Kidney epithelial cell (primary cell): ENCODE data around the gene RP9. TPM values are rescaled to one million over a fixed set of nuclear protein-coding genes. Genes with fewer than 3 reads are reported as not detected.

Experiments
- DNase-seq: peaks from one replicate; pipeline ENCODE4 v3.0.0-alpha.2; 2010; ENCODE audit warnings: low read depth
- H3K27me3 ChIP-seq: 2 replicates; pipeline ENCODE4 v1.6.0; 2011; ENCODE audit warnings: low read length; ENCODE audit not compliant: control insufficient read depth, insufficient read depth
- H3K36me3 ChIP-seq: 2 replicates; pipeline ENCODE4 v1.5.1; 2011; ENCODE audit warnings: low read length; ENCODE audit not compliant: control insufficient read depth, insufficient read depth
- H3K4me3 ChIP-seq: 2 replicates; pipeline ENCODE4 v1.5.1; 2011; ENCODE audit warnings: low read depth, mild to moderate bottlenecking, control low read depth, low read length
- CTCF ChIP-seq: IDR thresholded peaks from 2 replicates; pipeline ENCODE4 v1.5.1; 2011; ENCODE audit warnings: mild to moderate bottlenecking, moderate library complexity, low read length, control low read depth, inconsistent platforms; ENCODE audit not compliant: insufficient read depth, poor library complexity, severe bottlenecking
- total RNA-seq: library from RNA; depleted of rRNA; stranded (reverse); fragments of >200 nt; gene quantifications from 2 replicates; pipeline ENCODE4 v1.2.3, GENCODE V29; 2015

Gene RP9
- total RNA-seq, 1 donor from 2014 or later, result 22.2 TPM

GRCh38 chr7:33066771-33067170, 42.4 kb downstream of the RP9 start:
- DNase-seq, result no peak
- Histone ChIP-seq H3K4me3 (no peak overlapping the region), H3K27me3 (no peaks in the 10 kb centered on the region), H3K36me3 (no peaks in the 10 kb centered on the region)
- no peak for TF ChIP-seq CTCF

- Histone ChIP-seq H3K4me3 (no peak overlapping the region), H3K27me3 (no peaks in the 10 kb centered on the region), H3K36me3 (no peaks in the 10 kb centered on the region)
- no peak for TF ChIP-seq CTCF
- DNase-seq, result no peak
Measured at GRCh38 chr7:33065981-33066380, 43.2 kb downstream of the RP9 start.

- H3K4me3 ChIP-seq, result peak overlapping the region; percentile 75
- peak; percentile 74 for DNase-seq
- TF ChIP-seq CTCF, result no peak
- no peaks in the 10 kb centered on the region for H3K36me3 ChIP-seq
- no peaks in the 10 kb centered on the region for H3K27me3 ChIP-seq
Measured at GRCh38 chr7:33062782-33063443, 46.3 kb downstream of the RP9 start.

- H3K4me3 ChIP-seq, result peak within 1 kb of the TSS; percentile 75
- no peaks in the 10 kb centered on the region for H3K27me3 ChIP-seq
- H3K36me3 ChIP-seq, result no peaks in the 10 kb centered on the region
- no peak for DNase-seq
- no peak for TF ChIP-seq CTCF
Measured at GRCh38 chr7:33062023-33062781, 47.0 kb downstream of the RP9 start, which contains the start of gene NT5C3A. Gene NT5C3A (minus strand): TSS chr7:33062776. CDS start chr7:33062705, 71 bp downstream.

GRCh38 chr7:33061282-33061937, 47.8 kb downstream of the RP9 start:
- no peaks in the 10 kb centered on the region for H3K36me3 ChIP-seq
- DNase-seq, result no peak
- TF ChIP-seq CTCF, result no peak
- peak overlapping the region; percentile 75 for H3K4me3 ChIP-seq
- H3K27me3 ChIP-seq, result no peaks in the 10 kb centered on the region
